ENCODE data around the gene PNPLA2.

Gene PNPLA2

DNA sequence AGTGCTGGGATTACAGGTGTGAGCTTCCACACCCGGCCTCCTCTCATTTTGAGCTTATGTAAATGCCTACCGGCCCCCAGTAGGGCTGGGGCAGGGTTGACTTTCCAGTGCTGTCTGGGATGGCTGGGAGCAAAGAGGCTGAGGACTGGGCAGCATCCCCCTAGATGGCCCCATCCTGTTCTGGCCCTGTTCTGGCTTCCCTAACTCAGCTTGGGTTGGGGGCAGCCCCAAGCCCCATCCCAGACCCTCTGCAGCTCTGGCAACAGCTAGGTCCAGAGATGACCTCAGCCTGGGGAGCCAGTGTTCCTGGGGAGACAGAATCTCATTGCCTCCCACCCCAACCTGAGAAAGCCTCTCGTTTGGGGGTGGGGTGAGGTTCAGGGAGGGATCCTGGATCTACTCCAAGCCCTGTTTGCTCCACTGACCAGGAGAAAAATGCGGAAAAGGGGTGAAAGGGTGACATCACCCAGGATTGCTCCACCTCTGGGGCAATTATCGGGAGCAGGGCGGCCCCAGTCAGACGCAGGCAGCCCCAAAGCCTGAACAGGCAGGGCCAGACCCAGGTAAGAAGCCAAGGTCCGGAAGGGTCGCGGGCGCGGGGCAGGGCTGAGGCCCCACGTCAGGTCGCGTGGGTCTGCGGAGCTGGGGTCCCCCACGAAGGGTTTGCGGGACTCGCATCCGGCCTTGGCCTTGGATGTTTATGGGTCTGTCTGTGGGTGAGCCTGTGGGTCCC is at the start of gene PNPLA2:
PNPLA2 (plus strand) TSS at position 519 of the 733 bp plus-strand sequence. CDS start 805 bp downstream, outside the sequence.
- no peak for DNase-seq

GRCh38 chr11:769887-770641 is 48.6 kb upstream of the PNPLA2 start:
- DNase-seq: no peak

- DNase-seq: no peak
These were observed 47.8 kb upstream of the PNPLA2 start for GRCh38 chr11:770642-771616.

DNA sequence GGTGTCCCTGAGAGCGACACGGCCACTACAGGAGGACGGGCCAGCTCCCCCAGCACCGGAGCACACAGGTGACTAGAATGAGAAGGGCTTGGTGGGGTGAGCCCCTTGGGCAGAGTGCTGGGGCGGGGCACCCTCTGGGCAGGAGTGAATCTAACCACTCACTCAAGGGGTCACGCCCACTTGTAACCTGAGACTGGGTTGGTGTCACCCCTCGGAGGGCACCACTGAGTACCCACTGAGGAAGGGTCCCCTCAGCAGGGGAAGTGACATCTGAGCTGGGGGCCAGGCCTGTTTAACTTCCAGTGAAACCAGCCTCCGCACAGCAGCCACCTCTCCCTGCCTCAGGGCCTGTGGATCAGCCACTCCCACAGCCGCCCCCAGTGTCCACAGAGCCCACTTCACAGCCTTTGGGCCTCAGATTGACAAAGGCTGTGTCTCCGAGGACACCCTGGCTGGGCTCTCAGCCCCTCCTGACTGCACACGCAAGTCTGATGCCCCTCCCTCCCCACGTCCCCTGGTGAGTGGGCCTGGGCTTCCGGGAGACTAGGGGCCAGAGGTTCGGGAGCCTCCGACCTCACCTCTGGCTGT is 47.0 kb upstream of the PNPLA2 start:
- no peak for DNase-seq

DNA sequence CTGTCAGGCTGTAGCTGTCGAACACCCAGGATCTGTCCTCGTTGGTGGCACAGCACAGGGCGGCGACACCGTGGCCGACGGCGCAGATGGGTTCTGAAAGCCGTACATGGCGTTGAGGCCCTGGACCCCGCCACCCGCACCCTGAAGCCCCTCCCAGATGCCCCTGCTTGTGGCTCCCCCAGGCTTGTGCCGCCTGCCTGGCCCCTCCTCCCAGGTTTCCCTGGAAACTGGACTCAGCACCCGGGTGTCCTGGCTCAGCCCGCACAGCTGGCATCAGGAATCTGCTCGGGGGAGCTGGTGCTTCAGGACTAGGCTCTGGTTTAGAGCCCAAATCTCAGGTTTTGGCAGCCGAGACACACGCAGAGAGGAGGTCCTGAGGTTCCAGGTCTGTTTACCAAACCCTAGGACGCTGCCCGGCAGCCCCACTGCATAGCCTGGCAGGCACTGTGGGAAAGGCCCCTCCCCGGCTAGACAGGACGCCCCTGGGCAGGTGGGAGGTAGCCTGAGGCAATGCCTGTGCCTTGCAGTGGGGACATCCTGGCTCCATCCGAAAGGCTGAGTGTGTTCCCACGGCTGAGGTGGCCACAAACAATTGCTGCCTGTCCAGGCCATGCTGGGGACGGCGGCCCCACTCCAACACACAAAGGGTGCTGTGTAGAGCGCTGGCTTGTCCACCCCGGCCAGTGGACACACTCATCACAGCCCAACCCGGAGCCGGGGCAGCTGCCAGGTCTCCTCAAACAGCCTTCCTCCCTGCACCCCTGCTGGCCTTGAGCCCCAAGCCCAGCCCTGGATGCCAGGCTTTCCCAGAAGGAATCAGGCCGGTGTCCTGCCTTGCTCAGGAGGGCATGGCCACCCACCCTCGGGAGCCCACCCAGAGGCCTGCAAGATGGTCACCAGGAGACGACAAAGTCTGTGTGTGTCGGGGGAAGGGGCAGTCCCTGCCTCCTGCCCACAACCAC is 46.0 kb upstream of the PNPLA2 start:
- DNase-seq: no peak

GRCh38 chr11:773425-773824 is 45.3 kb upstream of the PNPLA2 start:
- no peak for DNase-seq

DNA sequence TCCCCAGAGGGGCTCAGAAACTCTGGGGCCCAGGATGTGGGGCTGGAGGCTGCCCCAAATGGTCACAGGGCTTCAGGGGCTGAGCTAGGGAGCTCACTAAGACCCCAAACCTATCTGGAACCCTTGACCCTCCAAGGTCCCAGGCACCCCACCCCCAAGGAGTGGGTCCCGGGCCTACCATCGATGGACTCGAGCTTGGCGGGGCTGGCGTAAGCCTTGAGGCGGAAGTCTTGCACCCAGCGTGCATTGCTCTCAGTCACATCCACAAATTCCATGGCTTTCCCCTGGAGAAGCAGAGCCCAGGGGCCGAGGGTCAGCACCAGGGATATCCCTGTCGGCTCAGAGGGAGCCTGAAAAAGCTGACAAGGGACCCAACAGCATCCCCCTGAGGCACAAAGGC is 44.9 kb upstream of the PNPLA2 start:
- DNase-seq: no peak

GRCh38 chr11:774873-775592 is 43.7 kb upstream of the PNPLA2 start:
- DNase-seq: no peak

DNA sequence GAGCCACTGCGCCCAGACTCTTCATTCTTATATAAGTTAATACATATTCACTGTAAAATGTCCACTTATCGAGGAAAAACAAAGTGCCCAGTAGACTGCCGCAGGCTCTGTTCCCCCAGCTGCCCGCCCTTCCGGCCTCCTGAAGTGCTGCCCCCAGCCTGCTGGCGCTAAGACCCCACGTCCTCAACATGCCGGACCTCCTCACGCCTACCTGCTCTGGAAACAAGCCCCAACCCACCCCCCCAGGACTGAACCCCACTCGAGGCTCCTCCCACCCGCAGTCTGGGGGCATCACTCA is 42.5 kb upstream of the PNPLA2 start:
- DNase-seq: no peak

DNA sequence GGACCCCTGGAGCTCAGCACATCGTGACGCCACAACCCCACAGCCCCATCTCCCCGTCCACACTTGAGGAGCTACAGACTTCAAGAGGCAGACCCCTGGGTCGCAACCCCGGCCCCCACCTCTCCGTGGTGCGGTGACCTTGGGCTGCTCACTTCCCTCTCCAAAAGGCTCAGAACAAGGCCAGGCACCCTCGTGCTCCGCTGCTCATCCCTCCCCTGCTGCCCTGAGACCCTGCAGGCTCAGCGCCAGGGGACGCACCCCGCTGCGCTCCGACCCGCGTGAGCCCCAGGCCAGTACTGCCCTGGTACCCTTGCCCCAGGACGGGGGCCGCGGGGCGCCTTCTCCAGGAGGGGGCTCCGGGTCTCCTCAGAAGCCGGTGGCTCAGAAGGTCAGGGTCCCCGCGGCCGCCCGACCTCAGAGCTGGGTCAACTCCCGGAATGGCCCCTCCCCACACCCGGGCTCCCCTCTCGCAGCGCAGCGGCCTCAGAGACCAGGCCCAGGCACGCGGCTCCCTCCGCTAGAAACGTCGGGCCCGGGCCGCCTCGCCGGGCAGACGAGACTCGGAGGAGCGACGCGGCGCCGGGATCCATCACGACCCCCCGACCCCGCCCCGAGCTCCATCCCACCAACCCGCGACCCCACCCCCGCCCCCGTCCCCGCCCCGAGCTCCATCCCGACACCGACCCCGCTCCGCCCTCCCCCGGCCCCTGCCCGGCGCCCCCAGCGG is 42.0 kb upstream of the PNPLA2 start:
- no peak for DNase-seq

DNA sequence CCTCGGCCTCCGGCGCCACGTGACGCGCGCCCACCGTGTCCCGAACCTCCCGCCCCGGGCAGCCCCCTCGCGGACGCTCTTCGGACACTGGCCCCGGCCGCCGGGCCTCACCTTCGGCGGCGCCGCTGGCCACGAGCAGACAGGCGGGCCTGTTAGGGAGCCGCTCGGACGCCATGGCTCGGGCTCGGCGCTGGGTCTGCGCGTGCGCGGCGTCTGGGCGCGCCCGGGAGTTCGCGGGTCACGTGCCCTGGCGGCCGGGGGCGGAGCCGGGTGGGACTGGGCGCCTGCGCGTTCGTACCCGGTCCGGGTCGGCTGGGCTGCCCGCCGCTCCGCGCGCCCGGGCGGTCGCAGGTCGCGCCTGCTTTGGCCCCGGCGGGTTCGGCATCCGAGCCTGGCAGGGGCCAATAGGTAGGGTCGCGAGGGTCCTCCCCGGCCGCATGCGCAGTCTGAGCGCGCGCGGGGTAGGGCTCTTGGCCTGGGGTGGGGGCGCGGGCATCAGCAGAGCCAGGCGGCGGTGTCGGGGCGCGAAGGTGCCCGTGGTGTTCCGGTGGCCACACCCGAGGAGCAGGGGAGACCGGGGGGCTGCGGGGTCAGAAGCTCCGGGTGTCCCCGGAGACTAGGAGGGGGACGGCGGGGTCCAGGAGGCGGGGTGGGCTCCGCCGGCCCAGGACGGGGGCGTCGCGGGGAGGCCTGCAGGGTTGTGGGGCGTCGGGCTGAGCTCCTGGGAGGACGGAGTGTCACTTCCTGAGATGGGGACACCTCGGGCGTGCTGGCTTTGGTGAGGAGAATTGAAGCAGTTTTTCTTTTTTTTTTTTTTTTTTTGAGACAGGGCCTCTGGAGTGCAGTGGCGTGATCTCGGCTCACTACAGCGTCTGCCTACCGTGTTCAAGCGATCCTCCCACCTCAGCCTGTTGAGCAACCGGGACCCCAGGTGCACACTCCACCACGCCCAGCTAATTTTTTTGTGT is 41.1 kb upstream of the PNPLA2 start, which contains the start of gene GATD1:
GATD1 (minus strand) TSS at position 200 of the 968 bp plus-strand sequence; CDS start at position 175, 25 bp downstream.
- DNase-seq: peak; percentile 91 to 96

DNA sequence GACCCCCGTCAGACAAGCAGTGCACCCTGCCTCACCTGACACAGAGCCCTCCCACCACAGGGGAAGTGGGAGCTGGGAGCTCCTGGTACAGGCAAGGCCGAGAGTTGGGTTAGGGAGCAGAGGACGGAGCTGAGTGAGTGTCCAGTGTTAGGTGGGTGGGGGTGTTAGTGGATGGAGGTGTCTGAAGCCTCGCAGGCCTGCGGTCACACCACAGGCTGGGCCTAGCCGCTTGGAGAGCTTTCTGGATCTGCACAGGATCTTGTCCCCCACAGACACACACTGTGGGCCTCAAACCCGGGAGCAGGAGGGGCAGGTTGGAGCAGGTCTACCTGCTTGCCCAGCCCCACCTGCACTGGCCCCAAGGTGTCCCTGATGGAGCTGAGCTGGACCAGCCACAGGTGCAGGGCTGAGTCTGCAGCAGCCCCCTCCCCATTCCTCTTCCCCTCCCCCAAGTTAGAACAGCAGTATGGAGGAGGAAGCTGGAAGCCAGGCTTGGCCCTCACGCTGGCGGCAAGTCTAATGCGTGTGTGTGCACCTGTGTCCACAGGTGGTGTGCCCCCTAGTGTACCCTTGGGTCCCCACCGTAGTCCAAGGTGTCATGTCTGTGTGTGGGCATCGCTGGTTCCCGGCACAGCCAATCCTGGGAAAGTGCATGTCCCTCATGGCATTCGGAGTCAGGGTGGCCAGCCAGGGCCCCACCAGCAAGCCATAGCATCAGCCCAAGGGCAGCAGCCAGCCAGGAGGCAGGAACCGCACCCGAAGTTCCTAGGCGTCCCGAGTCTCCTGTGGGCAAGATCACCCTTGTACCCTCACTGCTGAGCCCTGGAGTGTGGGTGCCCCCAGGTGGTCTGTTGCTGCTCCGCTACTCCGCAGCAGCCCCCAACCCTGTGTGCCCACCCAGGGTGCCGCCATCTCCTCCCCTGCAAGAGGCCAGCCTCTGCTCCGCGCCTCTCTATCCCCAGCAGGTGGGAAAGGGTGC is 39.4 kb upstream of the PNPLA2 start:
- DNase-seq: no peak

- DNase-seq: no peak
These were observed 38.7 kb upstream of the PNPLA2 start for GRCh38 chr11:779955-780532.

- DNase-seq: no peak
These were observed 36.2 kb upstream of the PNPLA2 start for GRCh38 chr11:782264-783174.

GRCh38 chr11:783581-784015 is 35.1 kb upstream of the PNPLA2 start:
- peak in 1 of 2 experiments; percentile 10 for DNase-seq

Data from stimulated activated CD4-positive, alpha-beta T cell treated with anti-CD3 and anti-CD28 coated beads, Interleukin-4, amount 100 ng/mL, for 4 hours (primary cell).